SK-N-SH treated with all-trans-retinoic acid at 6 μM for 48 hours (cell line): ENCODE data around the gene LRRIQ1.

Experiments
- ATAC-seq: fragments of 200-7000 bp; cut with Tn5 transposase; 3 replicates; pipeline ENCODE4 v1.9.1; 2020; ENCODE audit warnings: mild to moderate bottlenecking, moderate library complexity
- ARNTL ChIP-seq: fragments of 450-650 bp; formaldehyde crosslinking; IDR thresholded peaks from 2 replicates; pipeline ENCODE4 v1.5.0; 2020; ENCODE audit warnings: low read depth, mild to moderate bottlenecking, moderate library complexity, borderline replicate concordance
- BACH2 ChIP-seq: fragments of 250-450 bp; sonication (Bioruptor Pico); IDR thresholded peaks from 2 replicates; pipeline ENCODE4 v1.9.0; 2021; ENCODE audit warnings: mild to moderate bottlenecking, borderline replicate concordance
- CREB5 ChIP-seq: fragments of 250-450 bp; sonication (Bioruptor Pico); IDR thresholded peaks from 2 replicates; pipeline ENCODE4 v1.5.1; 2020; ENCODE audit warnings: low read depth, mild to moderate bottlenecking, moderate library complexity
- CSDC2 ChIP-seq: fragments of 250-450 bp; sonication (Bioruptor Pico); IDR thresholded peaks from 2 replicates; pipeline ENCODE4 v1.5.0; 2020; ENCODE audit warnings: mild to moderate bottlenecking, moderate library complexity
- CSRNP3 ChIP-seq: fragments of 250-450 bp; sonication (Bioruptor Pico); IDR thresholded peaks from 2 replicates; pipeline ENCODE4 v1.5.1; 2021; ENCODE audit warnings: mild to moderate bottlenecking, moderate library complexity
- ESRRG ChIP-seq: fragments of 250-450 bp; sonication (Bioruptor Pico); IDR thresholded peaks from 2 replicates; pipeline ENCODE4 v1.6.1; 2021; ENCODE audit warnings: mild to moderate bottlenecking
- GLIS3 ChIP-seq: fragments of 250-450 bp; sonication (Bioruptor Pico); IDR thresholded peaks from 2 replicates; pipeline ENCODE4 v1.5.0; 2020; ENCODE audit warnings: mild to moderate bottlenecking, moderate library complexity
- ISL1 ChIP-seq: fragments of 250-450 bp; sonication (Bioruptor Pico); IDR thresholded peaks from 2 replicates; pipeline ENCODE4 v2.1.2; 2022; ENCODE audit warnings: mild to moderate bottlenecking, moderate library complexity
- OSR1 ChIP-seq: fragments of 250-450 bp; sonication (Bioruptor Pico); IDR thresholded peaks from 2 replicates; pipeline ENCODE4 v1.8.0; 2022; ENCODE audit warnings: moderate library complexity, mild to moderate bottlenecking, inconsistent platforms
- PATZ1 ChIP-seq: fragments of 250-450 bp; sonication (Bioruptor Pico); IDR thresholded peaks from 2 replicates; pipeline ENCODE4 v1.8.0; 2020; ENCODE audit warnings: mild to moderate bottlenecking, moderate library complexity, borderline replicate concordance
- PPARA ChIP-seq: fragments of 250-450 bp; sonication (Bioruptor Pico); IDR thresholded peaks from 2 replicates; pipeline ENCODE4 v1.5.0; 2020; ENCODE audit warnings: mild to moderate bottlenecking, borderline replicate concordance
- SNAI2 ChIP-seq: fragments of 250-450 bp; sonication (Bioruptor Pico); IDR thresholded peaks from 2 replicates; pipeline ENCODE4 v1.5.0; 2020; ENCODE audit warnings: mild to moderate bottlenecking, moderate library complexity
- TCF4 ChIP-seq: fragments of 250-450 bp; sonication (Bioruptor Pico); IDR thresholded peaks from 2 replicates; pipeline ENCODE4 v1.8.0; 2021; ENCODE audit warnings: mild to moderate bottlenecking, moderate library complexity, borderline replicate concordance
- TSHZ2 ChIP-seq: fragments of 250-450 bp; sonication (Bioruptor Pico); IDR thresholded peaks from 2 replicates; pipeline ENCODE4 v1.5.0; 2020; ENCODE audit warnings: mild to moderate bottlenecking, moderate library complexity
- ZC3H10 ChIP-seq: fragments of 250-450 bp; sonication (Bioruptor Pico); IDR thresholded peaks from 2 replicates; pipeline ENCODE4 v1.5.1; 2021; ENCODE audit warnings: mild to moderate bottlenecking, moderate library complexity
- ZFP3 ChIP-seq: fragments of 250-450 bp; sonication (Bioruptor Pico); IDR thresholded peaks from 2 replicates; pipeline ENCODE4 v1.5.0; 2020; ENCODE audit warnings: mild to moderate bottlenecking, moderate library complexity
- ZFP30 ChIP-seq: fragments of 450-650 bp; formaldehyde crosslinking; IDR thresholded peaks from 2 replicates; pipeline ENCODE4 v1.5.0; 2022; ENCODE audit warnings: mild to moderate bottlenecking, moderate library complexity
- ZNF70 ChIP-seq: fragments of 450-650 bp; formaldehyde crosslinking; IDR thresholded peaks from 2 replicates; pipeline ENCODE4 v1.5.0; 2020; ENCODE audit warnings: mild to moderate bottlenecking, moderate library complexity
- ZNF8 ChIP-seq: fragments of 450-650 bp; formaldehyde crosslinking; IDR thresholded peaks from 2 replicates; pipeline ENCODE4 v1.5.0; 2020; ENCODE audit warnings: mild to moderate bottlenecking, moderate library complexity

Gene LRRIQ1

GRCh38 chr12:85277900-85278597 lies 241.9 kb downstream of the LRRIQ1 start (continued):
- TF ChIP-seq CREB5 (CRISPR knock-in tag) (no peak), ESRRG (CRISPR knock-in tag) (no peak), OSR1 (CRISPR knock-in tag) (no peak), ZFP30 (CRISPR knock-in tag) (no peak), PPARA (CRISPR knock-in tag) (no peak), ARNTL (CRISPR knock-in tag) (no peak), ZC3H10 (CRISPR knock-in tag) (no peak), TCF4 (CRISPR knock-in tag) (no peak)
- TF ChIP-seq, all 23 proteins: peak for 0

- no peak for TF ChIP-seq ZNF8 (CRISPR knock-in tag)
- no peak for TF ChIP-seq ZC3H10 (CRISPR knock-in tag)
- TF ChIP-seq CSDC2 (CRISPR knock-in tag): no peak
- no peak for TF ChIP-seq ISL1 (CRISPR knock-in tag)
- no peak for ATAC-seq
Observed at GRCh38 chr12:85278598-85279448, 242.7 kb downstream of the LRRIQ1 start.

GRCh38 chr12:85279449-85280164 lies 243.5 kb downstream of the LRRIQ1 start:
- TF ChIP-seq BACH2: no peak
- no peak for TF ChIP-seq OSR1 (CRISPR knock-in tag)
- no peak for TF ChIP-seq CSDC2 (CRISPR knock-in tag)
- no peak for TF ChIP-seq ZC3H10 (CRISPR knock-in tag)
- ATAC-seq: peak; percentile 72

- peak; percentile 81 for ATAC-seq
Observed at GRCh38 chr12:85280165-85280983, 244.2 kb downstream of the LRRIQ1 start, which contains the start of gene ALX1. Gene ALX1, plus strand, starts transcription at chr12:85280220. Its CDS starts 42 bp downstream, at chr12:85280262.

GRCh38 chr12:85280984-85281630 lies 245.0 kb downstream of the LRRIQ1 start:
- TF ChIP-seq ZNF70 (CRISPR knock-in tag): no peak
- no peak for TF ChIP-seq PATZ1 (CRISPR knock-in tag)
- TF ChIP-seq ARNTL (CRISPR knock-in tag): no peak

More at GRCh38 chr12:85280165-85280983, 244.2 kb downstream of the LRRIQ1 start, which contains the start of gene ALX1:
- 0 out of 2 replicates have a peak, but pooled peaks have one; percentile 19 for TF ChIP-seq ZNF70 (CRISPR knock-in tag)
- TF ChIP-seq TCF4 (CRISPR knock-in tag): no peak

GRCh38 chr12:85281636-85282312 lies 245.6 kb downstream of the LRRIQ1 start:
- no peak for ATAC-seq
- no peak for TF ChIP-seq ZNF70 (CRISPR knock-in tag)
- TF ChIP-seq ZNF8 (CRISPR knock-in tag): no peak
- TF ChIP-seq GLIS3 (CRISPR knock-in tag): no peak
- TF ChIP-seq CSRNP3 (CRISPR knock-in tag): no peak
- TF ChIP-seq OSR1 (CRISPR knock-in tag): no peak
- no peak for TF ChIP-seq ZFP3 (CRISPR knock-in tag)
- TF ChIP-seq TSHZ2: no peak
- TF ChIP-seq BACH2: no peak
- TF ChIP-seq SNAI2 (CRISPR knock-in tag): no peak
- TF ChIP-seq TCF4 (CRISPR knock-in tag): no peak

More at GRCh38 chr12:85280984-85281630, 245.0 kb downstream of the LRRIQ1 start:
- ATAC-seq: no peak
